HEK293 (cell line): ENCODE results near the gene CFAP410.

Experiments
- KLF16 ChIP-seq: fragments of 450-650 bp; formaldehyde crosslinking; IDR thresholded peaks from 2 replicates; pipeline ENCODE4 v1.5.1; 2017; ENCODE audit warnings: missing biosample characterization, missing genetic modification characterization
- RBAK ChIP-seq: fragments of 450-650 bp; formaldehyde crosslinking; IDR thresholded peaks from 2 replicates; pipeline ENCODE4 v1.5.1; 2016; ENCODE audit warnings: missing biosample characterization, missing genetic modification characterization
- TCF7L2 ChIP-seq: IDR thresholded peaks from 2 replicates; pipeline ENCODE4 v1.6.1; 2011; ENCODE audit warnings: low read depth, mild to moderate bottlenecking, inconsistent platforms, low read length, moderate library complexity, borderline replicate concordance
- WT1 ChIP-seq: fragments of 450-650 bp; formaldehyde crosslinking; IDR thresholded peaks from 2 replicates; pipeline ENCODE4 v1.5.1; 2016; ENCODE audit warnings: missing biosample characterization, missing genetic modification characterization
- YY1 ChIP-seq: fragments of 450-650 bp; formaldehyde crosslinking; IDR thresholded peaks from 2 replicates; pipeline ENCODE4 v1.5.1; 2018; ENCODE audit warnings: missing biosample characterization, missing genetic modification characterization
- ZBTB21 ChIP-seq: fragments of 450-650 bp; formaldehyde crosslinking; IDR thresholded peaks from 2 replicates; pipeline ENCODE4 v1.5.1; 2017; ENCODE audit warnings: missing biosample characterization, missing genetic modification characterization
- ZNF221 ChIP-seq: fragments of 450-650 bp; formaldehyde crosslinking; IDR thresholded peaks from 2 replicates; pipeline ENCODE4 v1.5.1; 2017; ENCODE audit warnings: missing biosample characterization, missing genetic modification characterization, borderline replicate concordance
- ZNF23 ChIP-seq: fragments of 450-650 bp; formaldehyde crosslinking; IDR thresholded peaks from 2 replicates; pipeline ENCODE4 v1.5.1; 2016; ENCODE audit warnings: missing biosample characterization, missing genetic modification characterization, borderline replicate concordance
- ZNF48 ChIP-seq: fragments of 450-650 bp; formaldehyde crosslinking; IDR thresholded peaks from 2 replicates; pipeline ENCODE4 v1.5.1; 2016; ENCODE audit warnings: missing biosample characterization, missing genetic modification characterization
- ZNF529 ChIP-seq: fragments of 450-650 bp; formaldehyde crosslinking; IDR thresholded peaks from 2 replicates; pipeline ENCODE4 v1.5.1; 2017; ENCODE audit warnings: missing genetic modification characterization, missing biosample characterization; ENCODE audit not compliant: insufficient replicate concordance
- ZNF785 ChIP-seq: fragments of 450-650 bp; formaldehyde crosslinking; IDR thresholded peaks from 2 replicates; pipeline ENCODE4 v1.5.1; 2016; ENCODE audit warnings: missing biosample characterization, missing genetic modification characterization
- TF ChIP-seq, protein P1 (sequence below): fragments of 450-650 bp; formaldehyde crosslinking; IDR thresholded peaks from 2 replicates; pipeline ENCODE4 v1.5.1; 2016; ENCODE audit warnings: missing biosample characterization, missing genetic modification characterization
- TF ChIP-seq, protein P2 (sequence below): IDR thresholded peaks from 2 replicates; pipeline ENCODE4 v1.6.1; 2011; ENCODE audit warnings: mild to moderate bottlenecking, low read depth, low read length, borderline replicate concordance

DNA sequence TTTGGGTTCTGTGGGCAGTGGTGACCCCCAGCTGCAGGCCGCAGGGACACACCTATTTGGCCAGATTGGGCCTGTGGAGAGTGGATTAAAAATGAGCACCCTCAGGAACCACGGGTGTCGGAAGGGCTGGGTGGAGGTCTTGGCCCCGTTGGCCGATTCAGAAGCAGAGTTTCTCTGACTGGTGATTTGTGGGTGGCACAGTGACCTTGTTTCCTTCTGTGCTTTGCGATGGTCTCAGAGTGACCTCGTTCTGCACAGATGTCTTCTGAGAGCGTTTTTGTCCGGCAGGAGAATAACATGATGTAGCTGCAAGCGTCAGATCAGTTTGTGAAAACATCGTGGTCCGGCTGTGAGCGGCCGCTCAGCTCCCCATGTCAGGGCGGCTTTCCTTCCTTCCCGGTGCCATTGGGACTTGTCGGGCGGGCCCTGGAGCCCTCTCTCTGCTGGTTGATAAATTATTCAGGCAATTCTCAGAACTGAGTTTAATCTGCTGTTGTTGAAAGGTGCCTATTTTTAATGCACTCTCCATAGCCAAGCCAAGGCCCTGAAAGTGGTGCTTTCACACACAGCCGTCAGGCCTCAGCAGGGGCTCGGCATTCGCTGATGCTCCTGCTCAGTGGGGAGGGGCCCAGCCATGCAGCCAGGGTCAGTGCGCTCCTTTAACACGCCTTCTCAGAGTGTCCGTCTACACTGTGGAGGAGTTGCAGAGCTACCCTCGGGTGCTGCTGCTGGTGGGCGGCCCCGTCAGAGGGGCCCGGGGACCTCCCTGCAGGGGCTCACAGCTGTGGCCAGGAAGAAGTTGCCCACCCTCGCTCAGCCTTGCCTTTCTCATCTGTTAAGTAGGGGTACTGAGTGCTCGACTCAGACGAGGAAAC is 41.0 kb upstream of the CFAP410 start:
- TF ChIP-seq, protein P1, sequence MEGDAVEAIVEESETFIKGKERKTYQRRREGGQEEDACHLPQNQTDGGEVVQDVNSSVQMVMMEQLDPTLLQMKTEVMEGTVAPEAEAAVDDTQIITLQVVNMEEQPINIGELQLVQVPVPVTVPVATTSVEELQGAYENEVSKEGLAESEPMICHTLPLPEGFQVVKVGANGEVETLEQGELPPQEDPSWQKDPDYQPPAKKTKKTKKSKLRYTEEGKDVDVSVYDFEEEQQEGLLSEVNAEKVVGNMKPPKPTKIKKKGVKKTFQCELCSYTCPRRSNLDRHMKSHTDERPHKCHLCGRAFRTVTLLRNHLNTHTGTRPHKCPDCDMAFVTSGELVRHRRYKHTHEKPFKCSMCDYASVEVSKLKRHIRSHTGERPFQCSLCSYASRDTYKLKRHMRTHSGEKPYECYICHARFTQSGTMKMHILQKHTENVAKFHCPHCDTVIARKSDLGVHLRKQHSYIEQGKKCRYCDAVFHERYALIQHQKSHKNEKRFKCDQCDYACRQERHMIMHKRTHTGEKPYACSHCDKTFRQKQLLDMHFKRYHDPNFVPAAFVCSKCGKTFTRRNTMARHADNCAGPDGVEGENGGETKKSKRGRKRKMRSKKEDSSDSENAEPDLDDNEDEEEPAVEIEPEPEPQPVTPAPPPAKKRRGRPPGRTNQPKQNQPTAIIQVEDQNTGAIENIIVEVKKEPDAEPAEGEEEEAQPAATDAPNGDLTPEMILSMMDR: no peak
- TF ChIP-seq ZNF785: no peak
- no peak for TF ChIP-seq YY1 (tag by site-specific recombination)
- TF ChIP-seq ZNF221 (tag by site-specific recombination): no peak
- no peak for TF ChIP-seq KLF16 (tag by site-specific recombination)
- no peak for TF ChIP-seq TCF7L2
- no peak for TF ChIP-seq WT1 (tag by site-specific recombination)
- no peak for TF ChIP-seq ZNF23 (tag by site-specific recombination)
- TF ChIP-seq ZNF48 (tag by site-specific recombination): no peak
- TF ChIP-seq ZBTB21 (tag by site-specific recombination): no peak
- TF ChIP-seq RBAK (tag by site-specific recombination): no peak
- TF ChIP-seq, protein P2, sequence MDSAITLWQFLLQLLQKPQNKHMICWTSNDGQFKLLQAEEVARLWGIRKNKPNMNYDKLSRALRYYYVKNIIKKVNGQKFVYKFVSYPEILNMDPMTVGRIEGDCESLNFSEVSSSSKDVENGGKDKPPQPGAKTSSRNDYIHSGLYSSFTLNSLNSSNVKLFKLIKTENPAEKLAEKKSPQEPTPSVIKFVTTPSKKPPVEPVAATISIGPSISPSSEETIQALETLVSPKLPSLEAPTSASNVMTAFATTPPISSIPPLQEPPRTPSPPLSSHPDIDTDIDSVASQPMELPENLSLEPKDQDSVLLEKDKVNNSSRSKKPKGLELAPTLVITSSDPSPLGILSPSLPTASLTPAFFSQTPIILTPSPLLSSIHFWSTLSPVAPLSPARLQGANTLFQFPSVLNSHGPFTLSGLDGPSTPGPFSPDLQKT: no peak
- no peak for TF ChIP-seq ZNF529 (tag by site-specific recombination)
